ENCODE results near the gene TES.

TES gene

GRCh38 chr7:116252249-116252648 lies 41.9 kb downstream of the TES start:
- no peak for DNase-seq

- no peak for DNase-seq
Observed at GRCh38 chr7:116257156-116257555, 46.8 kb downstream of the TES start.

- DNase-seq: no peak
Observed at GRCh38 chr7:116258734-116259133, 48.4 kb downstream of the TES start.

- DNase-seq: no peak
Observed at GRCh38 chr7:116259156-116259870, 49.0 kb downstream of the TES start.

- no peak for DNase-seq
Observed at GRCh38 chr7:116259871-116260440, 49.6 kb downstream of the TES start.

GRCh38 chr7:116261904-116262303 lies 51.6 kb downstream of the TES start:
- DNase-seq: no peak

- DNase-seq: no peak
Observed at GRCh38 chr7:116265881-116266280, 55.5 kb downstream of the TES start.

- no peak for DNase-seq
Observed at GRCh38 chr7:116269466-116269865, 59.1 kb downstream of the TES start.

- no peak for DNase-seq
Observed at GRCh38 chr7:116271161-116271913, 61.0 kb downstream of the TES start.

GRCh38 chr7:116271963-116272886 lies 61.9 kb downstream of the TES start:
- no peak for DNase-seq

- no peak for DNase-seq
Observed at GRCh38 chr7:116273283-116273917, 63.1 kb downstream of the TES start.

GRCh38 chr7:116273918-116274301 lies 63.6 kb downstream of the TES start:
- no peak for DNase-seq

- no peak for DNase-seq
Observed at GRCh38 chr7:116277070-116277469, 66.7 kb downstream of the TES start.

GRCh38 chr7:116279217-116279616 lies 68.9 kb downstream of the TES start:
- DNase-seq: no peak

GRCh38 chr7:116280803-116281202 lies 70.5 kb downstream of the TES start:
- DNase-seq: no peak

GRCh38 chr7:116283595-116284204 lies 73.4 kb downstream of the TES start:
- DNase-seq: no peak

GRCh38 chr7:116284390-116284789 lies 74.1 kb downstream of the TES start:
- no peak for DNase-seq

GRCh38 chr7:116285252-116285651 lies 74.9 kb downstream of the TES start:
- no peak for DNase-seq

- no peak for DNase-seq
Observed at GRCh38 chr7:116290740-116291139, 80.4 kb downstream of the TES start.

- no peak for DNase-seq
Observed at GRCh38 chr7:116291937-116292336, 81.6 kb downstream of the TES start.

GRCh38 chr7:116292381-116292780 lies 82.0 kb downstream of the TES start:
- no peak for DNase-seq

GRCh38 chr7:116293139-116293538 lies 82.8 kb downstream of the TES start:
- no peak for DNase-seq

Measured in NCI-H1417 treated with DMSO at 0.1 percent for 48 hours (cell line).